Loucy (cell line): ENCODE measurements around the gene KRTAP5-9.
A peak's percentile ranks its signal among the peaks of the same experiment; 100 is the strongest.
"Not testable (repeated sequence)": the region's sequence is repeated elsewhere in the genome, so short reads cannot be mapped to it uniquely, and the experiment has no call there.

Experiments used
- H2AFZ ChIP-seq: fragments of 200-600 bp; sonication (generic); 2 replicates; pipeline ENCODE4 v1.6.0; 2016; ENCODE audit warnings: antibody characterized with exemption, mild to moderate bottlenecking, low read length, moderate library complexity
- H3F3A ChIP-seq: fragments of 200-600 bp; 2 replicates; pipeline ENCODE4 v1.6.0; 2016; ENCODE audit warnings: antibody characterized with exemption, low read depth, mild to moderate bottlenecking
- H3K27me3 ChIP-seq: fragments of 200-600 bp; sonication (generic); 2 replicates; pipeline ENCODE4 v1.6.1; 2014; ENCODE audit warnings: low read length, mild to moderate bottlenecking; ENCODE audit not compliant: insufficient read depth, poor library complexity, severe bottlenecking
- H3K36me3 ChIP-seq: fragments of 200-600 bp; sonication (generic); 2 replicates; pipeline ENCODE4 v1.6.1; 2016; ENCODE audit warnings: low read length; ENCODE audit not compliant: insufficient read depth
- H3K4me1 ChIP-seq: fragments of 200-600 bp; sonication (generic); 2 replicates; pipeline ENCODE4 v1.5.1; 2014; ENCODE audit warnings: low read length, mild to moderate bottlenecking; ENCODE audit not compliant: insufficient read depth, poor library complexity, severe bottlenecking
- H3K4me2 ChIP-seq: fragments of 200-600 bp; sonication (generic); 2 replicates; pipeline ENCODE4 v1.6.0; 2014; ENCODE audit warnings: antibody characterized with exemption, low read length, low read depth, mild to moderate bottlenecking; ENCODE audit not compliant: poor library complexity, severe bottlenecking
- H3K4me3 ChIP-seq: fragments of 200-600 bp; sonication (generic); 2 replicates; pipeline ENCODE4 v1.5.1; 2014; ENCODE audit warnings: low read length, mild to moderate bottlenecking, mixed read lengths; ENCODE audit not compliant: poor library complexity, severe bottlenecking
- H3K79me2 ChIP-seq: fragments of 200-600 bp; sonication (generic); 2 replicates; pipeline ENCODE4 v1.6.1; 2014; ENCODE audit warnings: low read length; ENCODE audit not compliant: insufficient read depth
- H3K9ac ChIP-seq: fragments of 200-600 bp; sonication (generic); 2 replicates; pipeline ENCODE4 v1.6.0; 2014; ENCODE audit warnings: mild to moderate bottlenecking, low read depth, low read length, moderate library complexity; ENCODE audit not compliant: poor library complexity, severe bottlenecking
- H3K9me2 ChIP-seq: fragments of 200-600 bp; sonication (generic); replicated peaks from 2 replicates; pipeline ENCODE4 v1.6.1; 2016; ENCODE audit warnings: low read depth, low read length, mixed read lengths
- H3K9me3 ChIP-seq: fragments of 200-600 bp; sonication (generic); 2 replicates; pipeline ENCODE4 v1.6.1; 2014; ENCODE audit warnings: mild to moderate bottlenecking, antibody characterized with exemption, low read length, low read depth; ENCODE audit not compliant: insufficient read depth
- H4K20me1 ChIP-seq: fragments of 200-600 bp; sonication (generic); 2 replicates; pipeline ENCODE4 v1.6.0; 2014; ENCODE audit warnings: antibody characterized with exemption, low read length, mild to moderate bottlenecking; ENCODE audit not compliant: insufficient read depth, poor library complexity, severe bottlenecking
- CTCF ChIP-seq: fragments of 200-600 bp; sonication (generic); conservative IDR thresholded peaks from 2 replicates; pipeline ENCODE4 v1.5.1; 2014; ENCODE audit warnings: mild to moderate bottlenecking, antibody characterized with exemption, low read length
- EZH2phosphoT487 ChIP-seq: fragments of 200-600 bp; IDR thresholded peaks from 2 replicates; pipeline ENCODE4 v1.6.1; 2018; ENCODE audit warnings: antibody characterized with exemption, mild to moderate bottlenecking, moderate library complexity, borderline replicate concordance

Gene KRTAP5-9

DNA sequence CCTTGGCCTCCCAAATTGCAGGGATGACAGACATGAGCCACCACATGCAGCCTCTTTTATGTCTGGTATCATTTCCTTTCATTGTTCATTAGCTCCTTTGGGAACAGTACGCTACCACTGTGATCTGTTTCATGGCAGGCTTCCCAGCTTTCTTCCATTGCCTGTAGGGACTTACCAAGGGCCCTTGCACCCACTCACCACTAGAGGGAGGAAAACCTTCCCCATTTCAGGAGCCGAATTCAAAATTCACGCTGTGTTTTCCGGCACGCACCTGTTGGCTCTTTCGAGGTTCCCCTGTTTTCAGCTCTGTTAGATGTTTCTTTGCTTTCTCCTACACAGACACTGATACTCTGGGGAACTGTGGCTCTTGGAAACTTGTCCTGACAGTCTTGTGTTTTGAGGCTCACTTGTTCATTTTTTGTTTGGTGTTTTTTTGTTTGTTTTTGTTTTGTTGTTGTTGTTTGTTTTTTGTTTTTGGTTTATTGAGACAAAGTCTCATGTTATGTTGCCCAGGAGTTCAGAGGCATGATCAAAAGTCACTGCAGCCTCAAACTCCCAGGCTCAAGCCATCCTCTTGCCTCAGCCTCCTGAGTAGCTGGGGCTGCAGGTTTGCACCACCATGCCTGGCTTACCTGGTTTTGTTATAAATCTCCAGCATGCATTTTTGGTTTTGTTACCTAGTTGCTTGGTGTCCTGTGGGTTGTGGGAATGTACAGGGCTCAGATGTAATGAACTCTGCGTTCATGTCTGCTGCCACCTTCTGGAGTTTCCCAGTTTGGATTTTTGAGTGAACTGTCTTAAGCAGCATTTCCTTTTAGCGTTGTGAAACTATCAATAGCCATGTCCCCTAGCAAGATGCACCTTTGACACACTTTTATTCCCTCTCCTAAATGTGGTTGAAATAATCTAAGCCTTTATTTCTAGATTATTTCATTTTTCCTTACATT is 32.1 kb downstream of the KRTAP5-9 start:
- Histone ChIP-seq H3F3A (no peaks in the 10 kb centered on the region), H3K9me3 (no peaks in the 10 kb centered on the region), H4K20me1 (no peaks in the 10 kb centered on the region), H3K9ac (no peak overlapping the region), H3K4me3 (no peak overlapping the region), H3K27me3 (no peaks in the 10 kb centered on the region), H3K36me3 (no peaks in the 10 kb centered on the region), H3K4me1 (peaks cover 4% of the 10 kb centered on the region), H3K4me2 (peak overlapping the region; percentile 49), H3K79me2 (no peaks in the 10 kb centered on the region), H2AFZ (peak overlapping the region; percentile 67; the same call in 1 of the 2 replicates), H3K9me2 (no peaks in the 10 kb centered on the region)
- TF ChIP-seq EZH2phosphoT487 (no peak), CTCF (peak; percentile 76)

GRCh38 chr11:71581826-71582225 is 33.6 kb downstream of the KRTAP5-9 start:
- TF ChIP-seq CTCF: no peak
- TF ChIP-seq EZH2phosphoT487: no peak
- Histone ChIP-seq H4K20me1 (no peaks in the 10 kb centered on the region), H3K4me1 (peaks cover 4% of the 10 kb centered on the region), H3K4me2 (no peak overlapping the region), H3F3A (no peaks in the 10 kb centered on the region), H3K9me3 (no peaks in the 10 kb centered on the region), H3K4me3 (no peak overlapping the region), H3K27me3 (no peaks in the 10 kb centered on the region), H3K79me2 (no peaks in the 10 kb centered on the region), H3K9me2 (no peaks in the 10 kb centered on the region), H3K36me3 (no peaks in the 10 kb centered on the region), H3K9ac (no peak overlapping the region), H2AFZ (no peak overlapping the region)

- H3K4me1 ChIP-seq: peaks cover 4% of the 10 kb centered on the region
- H3K36me3 ChIP-seq: no peaks in the 10 kb centered on the region
- no peaks in the 10 kb centered on the region for H3K27me3 ChIP-seq
- TF ChIP-seq EZH2phosphoT487: no peak
- no peak for TF ChIP-seq CTCF
- no peaks in the 10 kb centered on the region for H3F3A ChIP-seq
- H3K9me2 ChIP-seq: no peaks in the 10 kb centered on the region
- H2AFZ ChIP-seq: no peak within 1 kb of the TSS
- no peak within 1 kb of the TSS for H3K4me2 ChIP-seq
- no peak within 1 kb of the TSS for H3K4me3 ChIP-seq
- H4K20me1 ChIP-seq: no peaks in the 10 kb centered on the region
- H3K9me3 ChIP-seq: no peaks in the 10 kb centered on the region
- H3K79me2 ChIP-seq: no peaks in the 10 kb centered on the region
- no peak within 1 kb of the TSS for H3K9ac ChIP-seq
Observed at GRCh38 chr11:71582309-71582895, 34.2 kb downstream of the KRTAP5-9 start, which contains the start of gene KRTAP5-11. TSS of gene KRTAP5-11 (minus strand) at chr11:71582875. CDS start at chr11:71582837, 38 bp downstream.

DNA sequence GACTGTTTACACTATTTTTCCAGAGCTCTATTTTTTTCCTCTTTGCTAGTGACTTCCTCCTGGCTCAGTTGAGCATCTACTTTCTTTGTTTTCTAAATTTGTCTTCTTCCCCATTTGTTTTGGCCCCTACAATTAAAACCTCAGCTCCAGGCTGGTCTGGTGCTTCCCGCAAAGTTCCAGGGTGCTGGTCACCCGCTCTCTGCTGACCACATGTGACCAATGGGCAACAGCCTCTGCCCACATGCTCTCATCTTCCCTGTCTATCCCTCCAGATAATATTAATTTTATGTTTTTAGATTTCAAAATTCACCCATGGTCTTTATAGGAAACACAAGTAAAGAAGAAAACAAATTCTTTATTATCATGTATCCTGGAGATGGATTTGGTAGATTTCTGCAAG is 34.7 kb downstream of the KRTAP5-9 start:
- not testable (repeated sequence) for H3K4me1 ChIP-seq, H3K27me3 ChIP-seq, H2AFZ ChIP-seq, H3K9me3 ChIP-seq, H4K20me1 ChIP-seq, H3K4me3 ChIP-seq, H3K9ac ChIP-seq, H3K36me3 ChIP-seq, H3F3A ChIP-seq, H3K4me2 ChIP-seq, H3K9me2 ChIP-seq, H3K79me2 ChIP-seq

DNA sequence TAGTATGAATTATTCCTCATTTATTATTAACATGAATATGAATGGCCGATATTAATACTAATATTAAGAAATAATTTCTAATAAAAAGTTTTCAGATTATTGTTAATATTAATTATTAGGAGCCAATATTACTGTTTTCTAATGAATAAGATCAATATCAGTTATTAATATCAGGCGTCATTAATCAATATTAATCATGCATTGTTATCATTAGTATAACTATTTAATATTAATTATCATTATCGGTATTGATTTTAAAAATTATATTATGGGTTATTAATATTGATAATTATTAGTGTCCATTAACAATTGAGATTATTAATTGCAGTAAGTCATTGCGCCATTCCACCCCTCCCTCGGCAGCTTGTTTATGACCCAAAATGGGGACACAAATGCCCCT is 37.5 kb downstream of the KRTAP5-9 start:
- H3K4me2 ChIP-seq, H3K9ac ChIP-seq, H3K9me2 ChIP-seq, H3F3A ChIP-seq, H3K36me3 ChIP-seq, H2AFZ ChIP-seq, H3K9me3 ChIP-seq, H3K4me1 ChIP-seq, H3K79me2 ChIP-seq, H3K27me3 ChIP-seq, H4K20me1 ChIP-seq, H3K4me3 ChIP-seq: not testable (repeated sequence)
